ENCODE data around the gene SLC16A11.
"Not testable (repeated sequence)": the region's sequence is repeated elsewhere in the genome, so short reads cannot be mapped to it uniquely, and the experiment has no call there.

SLC16A11 gene

GRCh38 chr17:6995500-6996255, 48.2 kb downstream of the SLC16A11 start, which contains the start of gene ALOX12:
ALOX12 (plus strand) TSS chr17:6996049; CDS start chr17:6996118, 69 bp downstream.
- H3K9me3 ChIP-seq (ENCODE audit: low read length) = no peaks in the 10 kb centered on the region
- no peaks in the 10 kb centered on the region for H3K79me2 ChIP-seq (ENCODE audit: insufficient read depth, low read length)
- H2AFZ ChIP-seq (ENCODE audit: low read length) = no peak within 1 kb of the TSS
- H3K4me1 ChIP-seq (ENCODE audit: insufficient read depth, low read length, severe bottlenecking) = no peaks in the 10 kb centered on the region
- H4K20me1 ChIP-seq (ENCODE audit: insufficient read depth, low read length) = no peaks in the 10 kb centered on the region
- H3K36me3 ChIP-seq (ENCODE audit: insufficient read depth, low read length) = peaks cover 18% of the 10 kb centered on the region; the same call in 1 of the 2 replicates
- H3K9ac ChIP-seq (ENCODE audit: low read length) = no peak within 1 kb of the TSS
- H3K4me2 ChIP-seq (ENCODE audit: low read length) = no peak within 1 kb of the TSS
- H3K9me2 ChIP-seq (ENCODE audit: low read depth, low read length) = no peaks in the 10 kb centered on the region
- no peak for TF ChIP-seq EZH2 (IDR thresholded peaks at IDR 0.05; ENCODE audit: borderline replicate concordance, low read length)
- no peak for TF ChIP-seq CTCF (IDR thresholded peaks at IDR 0.05; ENCODE audit: low read length)
- H3K27me3 ChIP-seq (ENCODE audit: insufficient read depth, low read length) = no peaks in the 10 kb centered on the region
- H3F3A ChIP-seq (ENCODE audit: insufficient read depth, low read length) = no peaks in the 10 kb centered on the region
- no peak within 1 kb of the TSS for H3K4me3 ChIP-seq (ENCODE audit: low read depth, low read length, poor library complexity, severe bottlenecking)
- H3K27ac ChIP-seq (ENCODE audit: low read depth, low read length, poor library complexity, severe bottlenecking) = no peak within 1 kb of the TSS

- Histone ChIP-seq H3K36me3 (ENCODE audit: insufficient read depth, low read length) (peaks cover 9% of the 10 kb centered on the region; the same call in 1 of the 2 replicates), H3K79me2 (ENCODE audit: insufficient read depth, low read length) (no peaks in the 10 kb centered on the region), H3K9ac (ENCODE audit: low read length) (no peak overlapping the region), H3K4me2 (ENCODE audit: low read length) (no peak overlapping the region), H4K20me1 (ENCODE audit: insufficient read depth, low read length) (no peaks in the 10 kb centered on the region), H3K4me1 (ENCODE audit: insufficient read depth, low read length, severe bottlenecking) (no peaks in the 10 kb centered on the region), H3F3A (ENCODE audit: insufficient read depth, low read length) (no peaks in the 10 kb centered on the region), H3K27ac (ENCODE audit: low read depth, low read length, poor library complexity, severe bottlenecking) (no peak overlapping the region), H3K4me3 (ENCODE audit: low read depth, low read length, poor library complexity, severe bottlenecking) (no peak overlapping the region), H3K9me3 (ENCODE audit: low read length) (no peaks in the 10 kb centered on the region), H3K9me2 (ENCODE audit: low read depth, low read length) (no peaks in the 10 kb centered on the region), H3K27me3 (ENCODE audit: insufficient read depth, low read length) (no peaks in the 10 kb centered on the region), H2AFZ (ENCODE audit: low read length) (no peak overlapping the region)
- TF ChIP-seq CTCF (IDR thresholded peaks at IDR 0.05; ENCODE audit: low read length) (no peak), EZH2 (IDR thresholded peaks at IDR 0.05; ENCODE audit: borderline replicate concordance, low read length) (no peak)
Measured at GRCh38 chr17:6994666-6995256, 49.1 kb downstream of the SLC16A11 start.

- H3K27me3 ChIP-seq (ENCODE audit: insufficient read depth, low read length) = no peaks in the 10 kb centered on the region
- H3K36me3 ChIP-seq (ENCODE audit: insufficient read depth, low read length) = peaks cover 6% of the 10 kb centered on the region; the same call in 1 of the 2 replicates
- H3K4me2 ChIP-seq (ENCODE audit: low read length) = no peak overlapping the region
- no peak overlapping the region for H2AFZ ChIP-seq (ENCODE audit: low read length)
- H3K79me2 ChIP-seq (ENCODE audit: insufficient read depth, low read length) = no peaks in the 10 kb centered on the region
- no peaks in the 10 kb centered on the region for H4K20me1 ChIP-seq (ENCODE audit: insufficient read depth, low read length)
- no peaks in the 10 kb centered on the region for H3K9me3 ChIP-seq (ENCODE audit: low read length)
- H3K4me3 ChIP-seq (ENCODE audit: low read depth, low read length, poor library complexity, severe bottlenecking) = no peak overlapping the region
- no peaks in the 10 kb centered on the region for H3K9me2 ChIP-seq (ENCODE audit: low read depth, low read length)
- no peaks in the 10 kb centered on the region for H3F3A ChIP-seq (ENCODE audit: insufficient read depth, low read length)
- no peak overlapping the region for H3K9ac ChIP-seq (ENCODE audit: low read length)
- no peak overlapping the region for H3K27ac ChIP-seq (ENCODE audit: low read depth, low read length, poor library complexity, severe bottlenecking)
- TF ChIP-seq CTCF (IDR thresholded peaks at IDR 0.05; ENCODE audit: low read length) = no peak
- TF ChIP-seq EZH2 (IDR thresholded peaks at IDR 0.05; ENCODE audit: borderline replicate concordance, low read length) = no peak
- H3K4me1 ChIP-seq (ENCODE audit: insufficient read depth, low read length, severe bottlenecking) = no peaks in the 10 kb centered on the region
Measured at GRCh38 chr17:6994118-6994598, 49.7 kb downstream of the SLC16A11 start.

- H3K9ac ChIP-seq (ENCODE audit: low read length); H3K27me3 ChIP-seq (ENCODE audit: insufficient read depth, low read length); H3K4me3 ChIP-seq (ENCODE audit: low read depth, low read length, poor library complexity, severe bottlenecking); H3F3A ChIP-seq (ENCODE audit: insufficient read depth, low read length); H3K4me2 ChIP-seq (ENCODE audit: low read length); H3K9me2 ChIP-seq (ENCODE audit: low read depth, low read length); H3K4me1 ChIP-seq (ENCODE audit: insufficient read depth, low read length, severe bottlenecking); H3K9me3 ChIP-seq (ENCODE audit: low read length); H3K27ac ChIP-seq (ENCODE audit: low read depth, low read length, poor library complexity, severe bottlenecking); H2AFZ ChIP-seq (ENCODE audit: low read length); H3K36me3 ChIP-seq (ENCODE audit: insufficient read depth, low read length); H4K20me1 ChIP-seq (ENCODE audit: insufficient read depth, low read length); H3K79me2 ChIP-seq (ENCODE audit: insufficient read depth, low read length): not testable (repeated sequence)
Measured at GRCh38 chr17:6993613-6994056, 50.3 kb downstream of the SLC16A11 start.
